ENCODE results near the gene CSF2RB. TPM values are rescaled to one million over a fixed set of nuclear protein-coding genes. Genes with fewer than 3 reads are reported as not detected.

Gene CSF2RB
- polyA plus RNA-seq, 2 of the 4 experiments (the other 2 are of a cell fraction): not detected

DNA sequence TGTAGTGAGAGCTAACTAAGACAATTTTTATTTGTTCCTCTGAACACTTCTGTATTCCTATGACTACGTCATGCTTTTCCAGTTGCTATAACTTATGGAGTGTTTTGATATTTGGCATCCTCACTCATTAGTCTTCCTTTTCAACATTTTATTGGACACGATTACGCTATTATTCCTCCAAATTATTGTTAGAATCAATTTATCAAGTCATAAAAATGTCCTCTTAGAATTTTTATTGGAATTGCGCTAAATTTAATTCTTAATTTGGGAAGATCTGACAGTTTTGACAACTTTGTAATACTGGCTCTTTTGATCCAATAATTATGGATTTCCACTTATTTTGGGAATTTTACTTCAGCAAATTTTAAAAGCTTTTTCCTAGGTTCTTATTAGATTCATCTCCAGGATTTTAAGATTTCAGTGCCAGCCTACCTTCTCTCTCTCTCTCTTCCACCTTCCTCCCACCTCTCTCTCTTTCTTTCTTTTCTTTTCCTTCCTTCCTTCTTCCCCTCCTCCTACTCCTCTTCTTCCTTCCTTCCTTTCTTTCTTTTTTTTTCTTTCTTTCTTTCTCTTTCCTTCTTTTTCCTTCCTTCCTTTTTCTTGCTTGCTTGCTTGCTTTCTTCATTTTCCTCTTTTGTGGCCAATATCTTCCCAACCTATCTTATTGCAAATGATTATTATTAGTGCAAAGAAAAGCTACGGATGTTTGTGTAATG is 55.0 kb downstream of the CSF2RB start:
- POLR2A ChIA-PET: no interaction called here
- no peak for FAIRE-seq

DNA sequence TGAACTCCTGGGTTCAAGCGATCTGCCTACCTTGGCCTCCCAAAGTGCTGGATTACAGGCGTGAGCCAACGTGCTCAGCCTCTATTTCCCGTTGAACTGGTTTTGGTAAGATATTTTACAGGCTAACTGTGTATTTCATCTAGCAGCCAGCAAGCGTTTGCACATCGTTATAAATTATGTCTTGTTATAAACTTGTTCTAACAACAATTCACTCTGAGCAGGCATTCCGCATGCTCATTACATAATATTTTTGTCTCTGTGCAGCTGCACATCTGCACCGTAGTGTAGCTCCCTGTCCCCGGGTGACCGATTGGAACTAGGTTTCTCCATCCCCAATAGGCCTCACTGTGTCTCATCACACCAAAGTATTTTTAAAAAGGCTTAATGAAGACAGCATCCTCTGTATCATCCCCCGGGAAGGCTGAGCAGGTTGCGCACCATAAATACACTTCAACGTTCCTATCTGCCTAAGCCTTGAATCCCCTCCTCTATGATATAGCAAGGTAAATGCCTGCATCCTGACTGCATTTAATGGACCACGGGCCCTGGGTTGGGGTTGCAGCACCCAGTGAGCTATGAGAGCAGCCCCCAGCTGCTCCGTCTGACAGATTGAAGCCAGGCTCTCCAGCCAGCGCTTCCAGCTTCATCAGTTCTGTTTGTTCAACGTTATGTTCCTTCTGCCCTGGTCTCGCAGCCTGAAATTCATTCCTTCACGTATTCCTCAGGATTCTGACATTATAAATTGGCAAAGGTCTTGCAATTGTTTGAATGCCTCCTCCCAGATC is 58.1 kb downstream of the CSF2RB start:
- Histone ChIP-seq H3K27ac (no peak overlapping the region), H3K4me2 (no peak overlapping the region), H3K9me3 (no peaks in the 10 kb centered on the region), H3K4me3 (no peak overlapping the region), H3K4me1 (no peaks in the 10 kb centered on the region)
- 82% methylated on average over 19 of the region's 19 CpGs for WGBS (ENCODE audit: missing lambda C conversion rate)
- ChIA-PET CTCF (interaction anchor here (1.1 to 2.2 kb wide), 6 partner anchors 8 to 116 kb away, joined by 3 to 10 read pairs (median 5); no protein-coding TSS in a partner anchor), POLR2A (no interaction called here)
- TF ChIP-seq POLR2A (IDR thresholded peaks at IDR 0.05; ENCODE audit: low read length) (no peak), RAD21 (conservative IDR thresholded peaks at IDR 0.05 in 1 of 2, IDR thresholded peaks at IDR 0.05 in 1 of 2) (no peak), NFE2L2 (conservative IDR thresholded peaks at IDR 0.05; ENCODE audit: low read length) (no peak), TP53 (CRISPR knock-in tag; IDR thresholded peaks at IDR 0.05) (no peak), FOXS1 (CRISPR knock-in tag; IDR thresholded peaks at IDR 0.05) (no peak), HEYL (CRISPR knock-in tag; IDR thresholded peaks at IDR 0.05) (no peak)
- TF ChIP-seq, protein P1, sequence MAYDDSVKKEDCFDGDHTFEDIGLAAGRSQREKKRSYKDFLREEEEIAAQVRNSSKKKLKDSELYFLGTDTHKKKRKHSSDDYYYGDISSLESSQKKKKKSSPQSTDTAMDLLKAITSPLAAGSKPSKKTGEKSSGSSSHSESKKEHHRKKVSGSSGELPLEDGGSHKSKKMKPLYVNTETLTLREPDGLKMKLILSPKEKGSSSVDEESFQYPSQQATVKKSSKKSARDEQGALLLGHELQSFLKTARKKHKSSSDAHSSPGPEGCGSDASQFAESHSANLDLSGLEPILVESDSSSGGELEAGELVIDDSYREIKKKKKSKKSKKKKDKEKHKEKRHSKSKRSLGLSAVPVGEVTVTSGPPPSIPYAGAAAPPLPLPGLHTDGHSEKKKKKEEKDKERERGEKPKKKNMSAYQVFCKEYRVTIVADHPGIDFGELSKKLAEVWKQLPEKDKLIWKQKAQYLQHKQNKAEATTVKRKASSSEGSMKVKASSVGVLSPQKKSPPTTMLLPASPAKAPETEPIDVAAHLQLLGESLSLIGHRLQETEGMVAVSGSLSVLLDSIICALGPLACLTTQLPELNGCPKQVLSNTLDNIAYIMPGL (CRISPR knock-in tag; IDR thresholded peaks at IDR 0.05; ENCODE audit: borderline replicate concordance): no peak
- TF ChIP-seq, protein P2, sequence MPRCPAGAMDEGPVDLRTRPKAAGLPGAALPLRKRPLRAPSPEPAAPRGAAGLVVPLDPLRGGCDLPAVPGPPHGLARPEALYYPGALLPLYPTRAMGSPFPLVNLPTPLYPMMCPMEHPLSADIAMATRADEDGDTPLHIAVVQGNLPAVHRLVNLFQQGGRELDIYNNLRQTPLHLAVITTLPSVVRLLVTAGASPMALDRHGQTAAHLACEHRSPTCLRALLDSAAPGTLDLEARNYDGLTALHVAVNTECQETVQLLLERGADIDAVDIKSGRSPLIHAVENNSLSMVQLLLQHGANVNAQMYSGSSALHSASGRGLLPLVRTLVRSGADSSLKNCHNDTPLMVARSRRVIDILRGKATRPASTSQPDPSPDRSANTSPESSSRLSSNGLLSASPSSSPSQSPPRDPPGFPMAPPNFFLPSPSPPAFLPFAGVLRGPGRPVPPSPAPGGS (IDR thresholded peaks at IDR 0.05): no peak
- TF ChIP-seq, protein P3, sequence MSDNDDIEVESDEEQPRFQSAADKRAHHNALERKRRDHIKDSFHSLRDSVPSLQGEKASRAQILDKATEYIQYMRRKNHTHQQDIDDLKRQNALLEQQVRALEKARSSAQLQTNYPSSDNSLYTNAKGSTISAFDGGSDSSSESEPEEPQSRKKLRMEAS (IDR thresholded peaks at IDR 0.05): no peak
- DNase-seq (ENCODE audit: low read depth in 1 of 2, low spot score in 1 of 2) (no peak), ATAC-seq (no peak), FAIRE-seq (no peak)

More for the DNA sequence above, 55.0 kb downstream of the CSF2RB start:
- DNase-seq (ENCODE audit: low read depth in 1 of 2, low spot score in 1 of 2): no peak
- CTCF ChIA-PET: interaction anchor here (7.1 kb wide), 1 partner anchor 9 kb away, joined by 53 read pairs; no protein-coding TSS in a partner anchor
- Histone ChIP-seq H3K27ac (no peak overlapping the region), H3K4me2 (no peak overlapping the region), H3K4me1 (no peaks in the 10 kb centered on the region), H3K9me3 (no peaks in the 10 kb centered on the region), H3K4me3 (no peak overlapping the region)
- TF ChIP-seq NR3C1 (IDR thresholded peaks at IDR 0.05): no peak
- no peak for TF ChIP-seq RFX5 (IDR thresholded peaks at IDR 0.05)
- no peak for TF ChIP-seq FOXS1 (CRISPR knock-in tag; IDR thresholded peaks at IDR 0.05)
- TF ChIP-seq TP53 (CRISPR knock-in tag; IDR thresholded peaks at IDR 0.05): no peak
- TF ChIP-seq FOSL2 (IDR thresholded peaks at IDR 0.05): no peak
- TF ChIP-seq FOSL2 (CRISPR knock-in tag; IDR thresholded peaks at IDR 0.05): no peak
- TF ChIP-seq, protein P4, sequence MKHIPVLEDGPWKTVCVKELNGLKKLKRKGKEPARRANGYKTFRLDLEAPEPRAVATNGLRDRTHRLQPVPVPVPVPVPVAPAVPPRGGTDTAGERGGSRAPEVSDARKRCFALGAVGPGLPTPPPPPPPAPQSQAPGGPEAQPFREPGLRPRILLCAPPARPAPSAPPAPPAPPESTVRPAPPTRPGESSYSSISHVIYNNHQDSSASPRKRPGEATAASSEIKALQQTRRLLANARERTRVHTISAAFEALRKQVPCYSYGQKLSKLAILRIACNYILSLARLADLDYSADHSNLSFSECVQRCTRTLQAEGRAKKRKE (CRISPR knock-in tag; IDR thresholded peaks at IDR 0.05; ENCODE audit: low read depth): no peak
- TF ChIP-seq ZC3H11A (IDR thresholded peaks at IDR 0.05): no peak
- no peak for TF ChIP-seq FOSB (CRISPR knock-in tag; IDR thresholded peaks at IDR 0.05)
- no peak for TF ChIP-seq ZNF302 (CRISPR knock-in tag; IDR thresholded peaks at IDR 0.05)
- TF ChIP-seq POLR2A (IDR thresholded peaks at IDR 0.05; ENCODE audit: low read length): no peak
- no peak for TF ChIP-seq HOXA7 (CRISPR knock-in tag; IDR thresholded peaks at IDR 0.05)
- TF ChIP-seq HEYL (CRISPR knock-in tag; IDR thresholded peaks at IDR 0.05): no peak
- ATAC-seq: no peak
- WGBS (ENCODE audit: missing lambda C conversion rate): 80% methylated on average over 5 of the region's 5 CpGs
